ENCODE data around the gene CYP27A1.
A peak's percentile ranks its signal among the peaks of the same experiment; 100 is the strongest.
"Not testable (repeated sequence)": the region's sequence is repeated elsewhere in the genome, so short reads cannot be mapped to it uniquely, and the experiment has no call there.

The CYP27A1 gene

DNA sequence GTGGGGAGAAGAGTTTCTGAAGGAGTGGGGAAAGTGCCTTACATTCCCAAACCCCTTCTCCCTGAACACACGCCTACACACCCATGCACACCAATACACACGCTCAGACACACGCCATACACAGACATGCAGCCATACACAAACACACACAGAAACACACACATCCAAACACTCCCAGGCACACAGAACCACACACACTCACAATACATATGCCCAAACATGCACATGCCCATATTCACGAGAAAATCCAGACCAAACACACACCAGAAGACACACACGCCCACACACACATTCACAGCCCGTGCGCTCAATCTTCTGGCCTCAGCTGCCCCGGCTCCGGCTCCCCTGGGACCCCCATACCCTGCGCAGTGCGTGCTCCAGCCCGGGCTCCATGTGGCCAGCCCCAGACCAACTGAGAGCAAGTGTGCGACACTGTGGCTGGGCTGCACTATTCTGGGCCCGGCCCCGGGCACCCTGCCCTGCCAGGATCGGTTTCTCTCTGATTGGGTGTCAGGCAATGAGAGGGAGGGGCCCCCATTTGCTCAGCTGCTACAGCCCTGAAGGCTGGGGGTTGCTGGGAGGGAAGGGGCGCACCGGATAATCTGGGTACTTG, 49.5 kb downstream of the CYP27A1 start, which contains the start of gene PRKAG3:
PRKAG3 (minus strand) TSS at position 426 of the 613 bp plus-strand sequence.
- DNase-seq (ENCODE audit: low read depth in 2 of 2): no peak

- DNase-seq (ENCODE audit: low read depth in 2 of 2): no peak
Observed at GRCh38 chr2:218832081-218832480, 50.1 kb downstream of the CYP27A1 start.

DNA sequence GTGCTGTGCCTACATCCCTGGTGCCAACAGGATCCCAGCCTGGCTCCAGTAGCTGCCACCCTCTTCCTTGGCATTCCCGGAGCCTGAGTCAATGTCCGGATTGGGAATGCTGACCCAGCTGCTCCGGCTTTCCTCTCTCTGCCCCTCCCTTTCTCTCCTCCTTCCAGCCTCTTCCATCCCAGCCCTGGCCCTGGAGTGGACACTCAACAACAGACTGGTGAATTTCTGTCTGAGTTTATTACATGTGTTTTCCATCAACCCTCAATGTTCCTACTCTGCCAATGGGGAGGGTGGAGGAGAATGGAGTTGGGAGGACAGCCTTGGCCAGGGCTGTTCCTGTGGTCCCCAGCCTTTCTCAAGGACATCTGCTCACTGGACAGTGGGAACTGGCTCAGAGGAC, 50.6 kb downstream of the CYP27A1 start:
- no peak for DNase-seq (ENCODE audit: low read depth in 2 of 2)

DNA sequence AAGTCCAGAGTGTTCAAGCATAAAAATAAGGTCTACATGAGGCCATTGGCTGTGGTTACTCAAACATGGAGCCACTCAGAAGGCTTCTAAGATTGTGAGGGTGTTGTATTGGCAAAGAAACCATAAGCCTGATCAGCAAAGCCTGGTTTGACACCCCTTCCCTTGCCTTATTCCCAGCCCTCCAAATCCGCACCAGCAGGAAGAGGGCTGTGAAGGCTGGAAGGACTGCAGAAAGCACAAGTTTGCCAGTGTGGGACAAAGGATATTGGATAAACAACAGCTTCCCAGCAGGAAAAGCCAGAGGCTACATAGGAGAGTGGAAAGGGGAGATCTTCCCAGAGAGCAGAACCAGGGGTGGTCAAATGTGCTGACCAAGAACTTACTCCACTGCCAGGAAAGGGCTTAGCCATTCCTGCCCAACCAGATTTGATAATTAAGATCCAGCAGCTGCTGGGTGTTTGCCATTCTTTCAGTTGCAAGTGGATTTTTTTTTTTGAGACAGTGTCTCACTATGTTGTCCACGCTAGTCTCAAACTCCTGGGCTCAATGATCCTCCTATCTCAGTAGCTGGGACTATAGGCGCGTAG, 51.2 kb downstream of the CYP27A1 start:
- no peak for DNase-seq (ENCODE audit: low read depth in 2 of 2)

DNA sequence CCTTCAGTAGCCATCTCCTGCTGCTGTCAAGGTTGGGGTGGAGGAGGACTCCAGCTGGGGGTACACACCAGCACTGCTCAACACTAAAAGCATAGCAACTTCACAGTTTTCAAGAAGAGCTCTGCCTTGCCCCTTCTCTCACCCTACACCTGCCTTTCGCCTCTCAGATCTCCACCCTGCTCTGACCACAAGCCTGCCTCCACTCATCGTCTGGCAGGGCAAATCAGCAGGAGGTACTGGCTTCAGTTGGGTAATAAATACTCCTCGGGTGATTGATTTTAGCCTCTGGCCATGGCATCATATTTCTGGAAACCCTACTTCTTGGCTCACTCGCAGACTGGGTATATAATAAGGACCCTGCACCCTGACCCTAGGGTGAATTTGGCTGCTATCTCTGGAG, 52.7 kb downstream of the CYP27A1 start:
- DNase-seq (ENCODE audit: low read depth in 2 of 2): no peak

DNA sequence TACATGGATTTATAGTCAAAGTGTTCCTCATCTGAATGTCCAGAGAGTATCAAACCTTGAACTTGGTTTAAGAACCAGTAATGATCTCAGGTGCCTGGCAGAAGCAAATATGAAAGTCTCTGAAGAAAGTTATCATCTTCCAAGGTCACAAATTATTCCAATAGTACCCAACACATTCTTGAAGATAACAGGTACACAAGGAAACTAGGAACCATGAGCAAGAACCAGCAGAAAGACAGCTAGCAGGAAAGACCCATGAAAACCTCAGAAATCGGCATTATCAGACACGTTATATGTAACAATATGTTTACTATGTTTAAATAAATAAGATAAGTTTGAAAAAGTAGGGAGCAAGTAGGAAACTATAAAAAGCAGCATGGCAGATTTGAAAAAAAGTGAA, 55.5 kb downstream of the CYP27A1 start:
- DNase-seq (ENCODE audit: low read depth in 2 of 2): no peak

- no peak for DNase-seq (ENCODE audit: low read depth in 2 of 2)
Observed at GRCh38 chr2:218839430-218839829, 57.5 kb downstream of the CYP27A1 start.

DNA sequence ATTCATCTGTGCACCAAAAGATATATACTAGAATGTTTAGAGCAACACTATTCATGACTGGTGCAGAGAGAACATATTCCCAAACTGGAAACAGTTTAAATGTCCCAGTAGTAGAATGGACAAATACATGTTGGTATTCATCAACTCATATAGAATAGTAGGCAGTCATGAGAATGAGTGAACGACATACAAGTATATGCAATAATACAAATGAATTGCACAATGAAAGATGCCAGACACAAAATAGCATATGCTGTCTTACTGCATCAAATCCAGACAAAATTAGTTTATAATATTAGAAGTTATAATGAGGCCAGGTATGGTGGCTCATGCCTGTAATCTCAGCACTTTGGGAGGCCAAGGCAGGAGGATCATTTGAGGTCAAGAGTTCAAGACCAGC, 57.9 kb downstream of the CYP27A1 start:
- DNase-seq (ENCODE audit: low read depth in 2 of 2): no peak

- DNase-seq (ENCODE audit: low read depth in 2 of 2): not testable (repeated sequence)
Observed at GRCh38 chr2:218844334-218844733, 62.4 kb downstream of the CYP27A1 start.

GRCh38 chr2:218846963-218847362, 65.0 kb downstream of the CYP27A1 start:
- DNase-seq (ENCODE audit: low read depth in 2 of 2): not testable (repeated sequence)

DNA sequence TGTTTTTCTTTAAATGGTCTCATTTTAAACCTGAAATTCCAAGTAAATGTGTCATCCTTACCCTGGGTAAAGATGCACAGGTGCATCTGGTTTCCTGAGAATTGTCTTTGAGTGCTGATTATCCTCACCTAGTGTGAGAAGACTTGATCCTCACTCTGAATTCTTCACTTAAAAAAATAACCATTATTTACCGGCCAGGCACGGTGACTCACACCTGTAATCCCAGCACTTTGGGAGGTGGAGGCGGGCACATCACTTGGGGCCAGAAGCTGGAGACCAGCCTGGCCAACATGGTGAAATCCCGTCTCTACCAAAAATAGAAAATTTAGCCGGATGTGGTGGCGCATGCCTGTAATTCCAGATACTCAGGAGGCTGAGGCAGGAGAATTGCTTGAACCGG, 67.8 kb downstream of the CYP27A1 start:
- no peak for DNase-seq (ENCODE audit: low read depth in 2 of 2)

DNA sequence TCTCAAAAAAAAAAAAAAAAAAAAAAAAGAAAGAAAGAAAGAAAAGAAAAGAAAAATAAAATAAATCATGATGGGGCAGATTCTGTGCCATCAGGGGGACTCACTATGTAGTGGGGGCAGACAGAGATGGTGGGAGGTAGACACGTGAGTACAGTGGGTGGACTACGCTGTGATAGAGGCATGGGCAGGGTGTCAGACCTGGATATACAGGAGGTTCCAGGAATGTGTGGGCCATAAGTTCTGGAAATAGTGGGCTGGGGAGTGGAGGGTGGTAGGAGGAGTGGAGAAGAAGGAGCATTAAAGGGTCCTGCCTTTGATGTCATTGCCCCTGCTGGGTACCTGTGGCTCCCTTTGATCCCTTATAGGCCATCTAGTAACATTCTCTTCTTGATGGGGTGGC, 68.8 kb downstream of the CYP27A1 start:
- DNase-seq (ENCODE audit: low read depth in 2 of 2): no peak

GRCh38 chr2:218851286-218851685, 69.3 kb downstream of the CYP27A1 start:
- DNase-seq (ENCODE audit: low read depth in 2 of 2): no peak

- DNase-seq (ENCODE audit: low read depth in 2 of 2): peak; percentile 37 to 61
Observed at GRCh38 chr2:218852911-218853667, 71.1 kb downstream of the CYP27A1 start.

GRCh38 chr2:218853766-218854165, 71.8 kb downstream of the CYP27A1 start:
- no peak for DNase-seq (ENCODE audit: low read depth in 2 of 2)

GRCh38 chr2:218854860-218855259, 72.9 kb downstream of the CYP27A1 start:
- no peak for DNase-seq (ENCODE audit: low read depth in 2 of 2)

DNA sequence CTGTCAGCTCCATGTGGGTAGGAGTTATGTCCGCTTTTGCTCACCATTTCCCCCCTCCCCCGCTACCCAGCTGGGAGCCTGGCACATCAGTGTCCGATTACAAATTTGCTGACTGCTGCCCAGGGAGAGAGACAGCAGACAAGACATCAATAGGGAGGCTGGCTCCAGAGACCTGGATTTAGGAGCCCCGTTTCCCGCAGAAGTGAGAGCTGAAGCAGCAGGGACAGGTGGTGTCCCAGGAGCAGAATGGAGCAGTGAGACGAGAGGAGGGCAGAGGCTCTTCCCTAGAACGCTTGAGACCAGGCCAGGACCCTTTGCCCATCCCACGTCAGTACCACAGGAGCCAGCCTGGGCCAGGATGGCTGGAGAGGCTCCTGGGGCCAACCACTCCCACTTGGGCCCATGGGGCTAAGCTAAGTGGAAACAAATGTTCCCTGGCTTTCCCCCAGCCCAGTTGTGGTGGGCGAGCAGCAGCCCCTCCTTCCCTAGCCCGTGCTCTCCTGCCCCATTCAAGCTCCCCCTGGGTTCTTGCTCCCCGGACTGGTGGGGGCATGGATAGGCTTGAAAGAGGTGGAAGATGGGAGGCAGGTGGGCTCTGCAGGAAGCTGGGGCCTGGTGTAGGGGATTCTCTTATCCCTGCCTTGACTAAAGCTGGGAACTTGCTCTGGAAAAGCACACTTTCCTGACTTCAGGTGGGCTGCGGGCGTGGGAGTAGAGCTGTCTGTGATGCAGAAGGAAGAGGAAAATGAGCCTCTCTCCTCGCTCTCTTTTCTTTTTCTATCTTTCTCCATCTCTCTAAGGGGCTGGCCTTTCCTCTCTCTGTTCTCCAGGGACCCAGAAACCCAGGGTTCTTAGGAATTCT, 73.6 kb downstream of the CYP27A1 start:
- DNase-seq (ENCODE audit: low read depth in 2 of 2): no peak

DNA sequence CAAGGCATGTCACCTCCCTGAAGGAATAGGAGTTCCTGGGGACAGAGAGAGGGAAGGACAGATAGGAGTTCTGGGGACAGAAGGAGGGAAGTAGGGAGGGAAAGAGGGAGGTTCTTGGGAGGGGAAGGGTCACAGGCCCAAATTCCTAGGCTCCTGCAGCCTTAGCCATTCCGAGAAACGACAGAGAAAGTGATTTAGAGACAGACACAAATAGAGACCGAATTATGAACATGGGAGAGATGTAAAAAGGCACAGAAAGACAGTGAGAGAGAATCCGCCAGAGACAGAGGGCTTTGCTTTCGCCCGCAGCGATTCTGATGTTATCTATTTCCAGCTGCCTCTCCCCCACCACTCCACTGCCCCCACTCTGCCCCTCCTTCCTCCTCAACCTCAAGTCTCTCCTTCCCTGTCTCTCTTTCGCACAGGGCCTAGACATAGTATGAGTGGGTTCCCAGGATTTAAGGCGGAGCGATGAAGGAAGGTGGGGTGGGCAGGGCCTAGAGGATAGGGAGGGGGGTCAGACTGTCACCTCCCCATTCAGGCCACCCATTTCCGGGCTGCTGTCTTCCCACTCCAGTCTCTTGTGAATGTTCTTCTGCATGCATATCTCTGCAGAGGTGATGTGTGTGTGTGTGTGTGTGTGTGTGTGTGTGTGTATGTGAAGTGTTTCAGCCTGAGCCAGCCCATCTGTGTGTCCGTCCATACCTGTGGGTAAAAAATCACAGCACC, 74.4 kb downstream of the CYP27A1 start:
- DNase-seq (ENCODE audit: low read depth in 2 of 2): no peak

GRCh38 chr2:218856896-218857243, 74.9 kb downstream of the CYP27A1 start:
- no peak for DNase-seq (ENCODE audit: low read depth in 2 of 2)

- no peak for DNase-seq (ENCODE audit: low read depth in 2 of 2)
Observed at GRCh38 chr2:218857371-218858137, 75.6 kb downstream of the CYP27A1 start.

DNA sequence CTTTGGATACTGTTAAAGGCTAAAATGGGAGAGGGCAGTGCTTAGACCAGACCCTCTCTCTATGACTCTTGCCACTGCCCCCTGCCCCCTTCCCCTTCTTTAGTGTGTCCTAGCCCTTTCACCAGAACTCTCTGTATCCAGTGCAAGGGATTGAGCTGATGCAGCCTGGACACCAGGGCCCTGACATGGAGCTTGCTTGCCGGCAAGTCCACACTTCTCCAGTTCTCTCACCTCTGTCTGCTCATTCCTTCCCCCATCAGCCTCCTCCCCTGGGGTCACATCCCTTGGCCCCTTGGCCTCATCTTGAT, 76.1 kb downstream of the CYP27A1 start:
- DNase-seq (ENCODE audit: low read depth in 2 of 2): no peak

Measured in stimulated activated CD4-positive, alpha-beta T cell treated with anti-CD3 and anti-CD28 coated beads, Interleukin-12 subunit alpha, Interleukin-12 subunit beta, amount 100 ng/mL, for 24 hours (primary cell).